H1 (cell line): ENCODE results near the gene EMX1. TPM values are rescaled to one million over a fixed set of nuclear protein-coding genes. Genes with fewer than 3 reads are reported as not detected.

Experiments
- CBX5 ChIP-seq: fragments of 300-800, 300-1000 bp; sonication (generic); IDR thresholded peaks from 2 replicates; pipeline ENCODE4 v1.7.1; 2016; ENCODE audit warnings: antibody characterized with exemption, low read length, low read depth
- CBX8 ChIP-seq: fragments of 300-800, 300-1000 bp; sonication (generic); IDR thresholded peaks from 2 replicates; pipeline ENCODE4 v1.7.1; 2016; ENCODE audit warnings: low read depth, low read length, borderline replicate concordance
- CHD1 ChIP-seq: IDR thresholded peaks from 2 replicates; pipeline ENCODE4 v1.6.1; 2012; ENCODE audit warnings: low read depth, low read length, improper control_type of control experiment
- CTBP2 ChIP-seq: IDR thresholded peaks from 2 replicates; pipeline ENCODE4 v1.7.0; 2011; ENCODE audit warnings: borderline replicate concordance, mild to moderate bottlenecking, moderate library complexity, mixed read lengths, low read length; ENCODE audit not compliant: insufficient read depth, insufficient read length
- EGR1 ChIP-seq: IDR thresholded peaks from 2 replicates; pipeline ENCODE4 v1.6.1; 2011; ENCODE audit warnings: low read depth, low read length, borderline replicate concordance
- FOSL1 ChIP-seq: IDR thresholded peaks from 2 replicates; pipeline ENCODE4 v1.6.1; 2011; ENCODE audit warnings: mild to moderate bottlenecking, low read depth, low read length, moderate library complexity; ENCODE audit not compliant: insufficient read depth
- GABPA ChIP-seq: IDR thresholded peaks from 2 replicates; pipeline ENCODE4 v1.6.1; 2011; ENCODE audit warnings: mild to moderate bottlenecking, low read length, moderate library complexity, borderline replicate concordance; ENCODE audit not compliant: insufficient read depth
- KDM1A ChIP-seq: fragments of 200-600, 300-600 bp; sonication (generic); IDR thresholded peaks from 2 replicates; pipeline ENCODE4 v1.7.1; 2016; ENCODE audit warnings: mild to moderate bottlenecking, low read length, borderline replicate concordance
- NANOG ChIP-seq: IDR thresholded peaks from 2 replicates; pipeline ENCODE4 v1.6.1; 2011; ENCODE audit warnings: low read length, low read depth, mild to moderate bottlenecking, inconsistent platforms; ENCODE audit not compliant: insufficient read depth, poor library complexity, severe bottlenecking
- POLR2AphosphoS5 ChIP-seq: IDR thresholded peaks from 2 replicates; pipeline ENCODE4 v1.6.1; 2011; ENCODE audit warnings: low read depth, low read length
- RBBP5 ChIP-seq: IDR thresholded peaks from 2 replicates; pipeline ENCODE4 v1.7.1; 2012; ENCODE audit warnings: low read depth, mild to moderate bottlenecking, inconsistent platforms, low read length, moderate library complexity, borderline replicate concordance
- SAP30 ChIP-seq: fragments of 300-600 bp; sonication (generic); IDR thresholded peaks from 2 replicates; pipeline ENCODE4 v1.7.1; 2012; ENCODE audit warnings: low read length, moderate library complexity, mild to moderate bottlenecking, inconsistent platforms; ENCODE audit not compliant: insufficient read depth, insufficient replicate concordance
- SIN3A ChIP-seq, 2 experiments: IDR thresholded peaks in 1 of 2; conservative IDR thresholded peaks in 1 of 2; 2 replicates each; pipeline ENCODE4 v1.6.1; 2011 to 2012; ENCODE audit warnings: low read length in 2 of 2, improper control_type of control experiment in 1 of 2, low read depth in 1 of 2, mild to moderate bottlenecking in 1 of 2
- SIRT6 ChIP-seq: IDR thresholded peaks from one replicate; pipeline ENCODE4 v1.7.1; 2012; ENCODE audit warnings: low read length, inconsistent platforms
- SIX5 ChIP-seq: IDR thresholded peaks from 2 replicates; pipeline ENCODE4 v1.6.1; 2011; ENCODE audit warnings: mild to moderate bottlenecking, low read depth, low read length
- SP1 ChIP-seq: IDR thresholded peaks from 2 replicates; pipeline ENCODE4 v1.6.1; 2011; ENCODE audit warnings: low read depth, low read length
- SRF ChIP-seq: IDR thresholded peaks from 2 replicates; pipeline ENCODE4 v1.6.1; 2011; ENCODE audit warnings: mild to moderate bottlenecking, low read depth, low read length, moderate library complexity
- TCF12 ChIP-seq: IDR thresholded peaks from 2 replicates; pipeline ENCODE4 v1.6.1; 2011; ENCODE audit warnings: low read depth, mild to moderate bottlenecking, low read length
- TEAD4 ChIP-seq: IDR thresholded peaks from 2 replicates; pipeline ENCODE4 v1.6.1; 2012; ENCODE audit warnings: low read depth, low read length, inconsistent platforms, mixed read lengths
- YY1 ChIP-seq: IDR thresholded peaks from 2 replicates; pipeline ENCODE4 v1.6.1; 2011; ENCODE audit warnings: low read depth, mild to moderate bottlenecking, low read length
- polyA plus RNA-seq, 7 experiments: library from polyadenylated mRNA; depleted of rRNA in 3 of 7; stranded (reverse) in 5 of 7; unstranded in 2 of 7; fragments of >200 nt in 5 of 7; fragments of 200-250 nt in 2 of 7; gene quantifications; 1 replicate in 5 of 7; 2 replicates in 1 of 7; 4 replicates in 1 of 7; pipeline versions ENCODE4 v1.2.1 to v1.2.3, GENCODE V29; 2011 to 2013; ENCODE audit warnings: missing spikeins in 2 of 7, mixed read lengths in 2 of 7
- total RNA-seq: library from RNA; stranded (reverse); fragmentation: NEBNext Ultra II Directional; extraction: Animal tissue kit (Norgen Biotek cat#: 25700); gene quantifications from 2 replicates; pipeline ENCODE4 v1.2.1, GENCODE V29; 2021
- TF ChIP-seq, protein P1 (sequence below): IDR thresholded peaks from 2 replicates; pipeline ENCODE4 v1.6.1; 2011; ENCODE audit warnings: low read length, improper control_type of control experiment

EMX1 gene
- total and polyA plus RNA-seq, 2 of the 8 experiments (the other 6 are each of a cell fraction or from before 2014, with no cell fraction given) = 2.4 to 4.9 TPM

DNA sequence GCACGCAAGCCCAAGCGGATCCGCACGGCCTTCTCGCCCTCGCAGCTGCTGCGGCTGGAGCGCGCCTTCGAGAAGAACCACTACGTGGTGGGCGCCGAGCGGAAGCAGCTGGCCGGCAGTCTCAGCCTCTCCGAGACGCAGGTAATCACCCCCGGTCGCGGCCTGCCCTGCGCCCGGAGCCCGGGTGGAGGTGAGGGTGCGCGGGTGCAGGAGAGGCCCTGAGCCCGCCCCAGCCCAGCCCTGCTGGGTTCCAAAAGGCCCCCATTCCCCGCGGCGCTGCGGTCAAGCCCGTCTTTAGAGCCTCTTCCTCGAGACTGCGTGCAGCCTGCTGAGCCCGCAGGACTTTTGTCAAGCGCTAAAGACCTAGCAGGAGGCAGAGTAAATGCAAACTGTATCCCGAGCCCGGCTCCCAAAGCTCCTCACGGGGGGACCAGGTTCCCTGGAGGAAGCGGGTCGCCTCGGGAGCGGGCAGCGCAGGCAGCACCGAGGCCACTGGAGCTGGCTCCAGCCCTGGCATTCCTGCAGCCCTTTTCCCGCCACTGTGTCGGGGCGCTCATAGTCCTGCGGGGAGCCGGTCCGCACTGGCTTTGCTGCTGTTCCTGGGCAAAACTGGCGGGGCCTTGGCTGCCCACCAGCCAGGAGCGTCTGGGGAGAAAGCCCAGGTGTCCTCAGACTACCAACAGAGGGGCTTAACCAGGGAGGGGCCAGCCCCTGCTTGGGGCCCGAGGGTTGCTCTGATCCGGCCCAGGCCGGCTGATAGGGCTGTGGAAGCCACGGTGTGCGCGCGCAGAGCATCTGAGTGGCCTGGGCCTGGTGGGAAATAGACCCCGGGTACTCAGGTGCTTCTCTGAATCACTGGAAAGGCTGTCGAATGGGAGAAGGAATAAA, 7.3 kb downstream of the EMX1 start (continued):
- TF ChIP-seq, protein P1, sequence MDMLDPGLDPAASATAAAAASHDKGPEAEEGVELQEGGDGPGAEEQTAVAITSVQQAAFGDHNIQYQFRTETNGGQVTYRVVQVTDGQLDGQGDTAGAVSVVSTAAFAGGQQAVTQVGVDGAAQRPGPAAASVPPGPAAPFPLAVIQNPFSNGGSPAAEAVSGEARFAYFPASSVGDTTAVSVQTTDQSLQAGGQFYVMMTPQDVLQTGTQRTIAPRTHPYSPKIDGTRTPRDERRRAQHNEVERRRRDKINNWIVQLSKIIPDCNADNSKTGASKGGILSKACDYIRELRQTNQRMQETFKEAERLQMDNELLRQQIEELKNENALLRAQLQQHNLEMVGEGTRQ = no peak
- TF ChIP-seq SIN3A (conservative IDR thresholded peaks at IDR 0.05 in 1 of 2, IDR thresholded peaks at IDR 0.05 in 1 of 2; ENCODE audit: low read depth in 1 of 2, low read length in 2 of 2) (no peak), TCF12 (0 out of 2 replicates have a peak, but pooled peaks have one; percentile 3), CBX5 (no peak), EGR1 (no peak), POLR2AphosphoS5 (no peak), FOSL1 (no peak), SRF (no peak), RBBP5 (no peak; the same call in 1 of the 2 replicates), CTBP2 (no peak), CBX8 (peak; percentile 30; the same call in 1 of the 2 replicates), KDM1A (no peak), SP1 (no peak), NANOG (no peak), SIX5 (no peak), SIRT6 (no peak), TEAD4 (peak; percentile 74), SAP30 (no peak), GABPA (no peak), YY1 (0 out of 2 replicates have a peak, but pooled peaks have one; percentile 9), CHD1 (no peak)
